VCaP (cell line): ENCODE results near the gene AIF1.

ENCODE experiments used
- H3K27ac ChIP-seq: fragments of 450-650 bp; 2 replicates; pipeline ENCODE4 v1.5.1; 2017
- CTCF ChIP-seq: fragments of 450-650 bp; conservative IDR thresholded peaks from 2 replicates; pipeline ENCODE4 v1.5.1; 2017; ENCODE audit warnings: mild to moderate bottlenecking, moderate library complexity

The AIF1 gene

GRCh38 chr6:31660381-31661261, 45.6 kb downstream of the AIF1 start, which contains the start of gene C6orf47:
C6orf47 (minus strand) TSS chr6:31660778; CDS start chr6:31659947, 831 bp downstream.
- no peak for TF ChIP-seq CTCF
- peak within 1 kb of the TSS; percentile 78 for H3K27ac ChIP-seq

- no peak for TF ChIP-seq CTCF
- peak overlapping the region; percentile 91 for H3K27ac ChIP-seq
Measured at GRCh38 chr6:31661262-31662123, 46.5 kb downstream of the AIF1 start.

GRCh38 chr6:31662124-31662723, 47.2 kb downstream of the AIF1 start:
- no peak for TF ChIP-seq CTCF
- peak overlapping the region; percentile 91; the same call in 1 of the 2 replicates for H3K27ac ChIP-seq

- H3K27ac ChIP-seq, result peak overlapping the region; percentile 91
- TF ChIP-seq CTCF, result no peak
Measured at GRCh38 chr6:31663126-31663960, 48.3 kb downstream of the AIF1 start.

- H3K27ac ChIP-seq, result peak overlapping the region; percentile 91
- no peak for TF ChIP-seq CTCF
Measured at GRCh38 chr6:31663961-31664789, 49.1 kb downstream of the AIF1 start.

GRCh38 chr6:31664790-31665500, 49.9 kb downstream of the AIF1 start, which contains the start of gene GPANK1:
GPANK1 (minus strand) TSS chr6:31664997; CDS start chr6:31664478, 519 bp downstream.
- H3K27ac ChIP-seq, result peak within 1 kb of the TSS; percentile 91
- TF ChIP-seq CTCF, result no peak
